ENCODE measurements around the gene PRR23C. TPM values are rescaled to one million over a fixed set of nuclear protein-coding genes. Genes with fewer than 3 reads are reported as not detected.

The PRR23C gene
- total and polyA plus RNA-seq, 2 experiments from 2014 or later, result not detected

- Histone ChIP-seq H3K9me2 (ENCODE audit: insufficient read depth) (no peaks in the 10 kb centered on the region), H3K4me2 (no peak overlapping the region), H3K27me3 (ENCODE audit: insufficient read depth) (no peaks in the 10 kb centered on the region), H3K27ac (ENCODE audit: low read depth) (no peak overlapping the region), H4K20me1 (replicated peaks; ENCODE audit: insufficient read depth) (no peaks in the 10 kb centered on the region), H3K79me2 (replicated peaks; ENCODE audit: insufficient read depth) (no peaks in the 10 kb centered on the region), H2AFZ (peak overlapping the region; percentile 38; the same call in 1 of the 2 replicates), H3K4me3 (no peak overlapping the region), H3F3A (replicated peaks; ENCODE audit: low read depth) (no peaks in the 10 kb centered on the region), H3K4me1 (ENCODE audit: insufficient read depth) (no peaks in the 10 kb centered on the region), H3K36me3 (ENCODE audit: insufficient read depth) (no peaks in the 10 kb centered on the region)
- no peak for TF ChIP-seq JUNB (IDR thresholded peaks at IDR 0.05; ENCODE audit: unreplicated experiment)
- TF ChIP-seq REST (IDR thresholded peaks at IDR 0.05; ENCODE audit: unreplicated experiment), result no peak
- TF ChIP-seq EZH2phosphoT487 (IDR thresholded peaks at IDR 0.05; ENCODE audit: unreplicated experiment), result no peak
- no peak for TF ChIP-seq CREB1 (CRISPR knock-in tag; IDR thresholded peaks at IDR 0.05; ENCODE audit: low read depth)
- no peak for TF ChIP-seq NANOG (IDR thresholded peaks at IDR 0.05; ENCODE audit: borderline replicate concordance)
- no peak for TF ChIP-seq POLR2AphosphoS5 (IDR thresholded peaks at IDR 0.05; ENCODE audit: low read depth)
- TF ChIP-seq ZNF114 (CRISPR knock-in tag; IDR thresholded peaks at IDR 0.05), result no peak
- no peak for TF ChIP-seq ZNF331 (CRISPR knock-in tag; IDR thresholded peaks at IDR 0.05; ENCODE audit: low read depth)
- H3K27ac Mint-ChIP-seq, result no peak overlapping the region
- no peak overlapping the region for H3K4me3 Mint-ChIP-seq
- H3K27me3 Mint-ChIP-seq (ENCODE audit: insufficient read depth, low read depth, poor library complexity), result peaks cover 4% of the 10 kb centered on the region
- H3K4me1 Mint-ChIP-seq, result no peaks in the 10 kb centered on the region
- peaks cover 19% of the 10 kb centered on the region for H3K9me3 Mint-ChIP-seq
- ATAC-seq, result no peak
- DNase-seq (ENCODE audit: low spot score), result no peak
- H3K36me3 Mint-ChIP-seq (ENCODE audit: low read depth), result no peaks in the 10 kb centered on the region; the same call in 2 of the 3 replicates
These were observed 28.2 kb downstream of the PRR23C start for GRCh38 chr3:139016430-139017048.

GRCh38 chr3:139006051-139006716 lies 38.5 kb downstream of the PRR23C start, which contains the start of gene PRR23A:
Gene PRR23A (minus strand): TSS chr3:139006268. CDS start chr3:139006268, 0 bp downstream.
- Histone ChIP-seq H3K4me1 (ENCODE audit: insufficient read depth) (no peaks in the 10 kb centered on the region), H3K9me2 (ENCODE audit: insufficient read depth) (no peaks in the 10 kb centered on the region), H3K27me3 (ENCODE audit: insufficient read depth) (no peaks in the 10 kb centered on the region), H3K79me2 (replicated peaks; ENCODE audit: insufficient read depth) (no peaks in the 10 kb centered on the region), H4K20me1 (replicated peaks; ENCODE audit: insufficient read depth) (no peaks in the 10 kb centered on the region), H3K4me2 (no peak within 1 kb of the TSS), H3F3A (replicated peaks; ENCODE audit: low read depth) (no peaks in the 10 kb centered on the region), H3K4me3 (no peak within 1 kb of the TSS), H3K36me3 (ENCODE audit: insufficient read depth) (no peaks in the 10 kb centered on the region), H2AFZ (no peak within 1 kb of the TSS), H3K27ac (ENCODE audit: low read depth) (no peak within 1 kb of the TSS)
- no peaks in the 10 kb centered on the region; the same call in 2 of the 3 replicates for H3K4me1 Mint-ChIP-seq
- H3K27ac Mint-ChIP-seq, result no peak within 1 kb of the TSS
- no peak for ATAC-seq
- peaks cover 4% of the 10 kb centered on the region; the same call in 2 of the 3 replicates for H3K36me3 Mint-ChIP-seq (ENCODE audit: low read depth)
- no peak within 1 kb of the TSS for H3K4me3 Mint-ChIP-seq
- H3K9me3 Mint-ChIP-seq, result peaks cover 33% of the 10 kb centered on the region
- peaks cover 2% of the 10 kb centered on the region for H3K27me3 Mint-ChIP-seq (ENCODE audit: insufficient read depth, low read depth, poor library complexity)
- DNase-seq (ENCODE audit: low spot score), result no peak
- no peak for TF ChIP-seq NANOG (IDR thresholded peaks at IDR 0.05; ENCODE audit: borderline replicate concordance)
- TF ChIP-seq REST (IDR thresholded peaks at IDR 0.05; ENCODE audit: unreplicated experiment), result no peak

Data from GM23338 (cell line).